Measurements from ENCODE around the gene GATA1.

DNA sequence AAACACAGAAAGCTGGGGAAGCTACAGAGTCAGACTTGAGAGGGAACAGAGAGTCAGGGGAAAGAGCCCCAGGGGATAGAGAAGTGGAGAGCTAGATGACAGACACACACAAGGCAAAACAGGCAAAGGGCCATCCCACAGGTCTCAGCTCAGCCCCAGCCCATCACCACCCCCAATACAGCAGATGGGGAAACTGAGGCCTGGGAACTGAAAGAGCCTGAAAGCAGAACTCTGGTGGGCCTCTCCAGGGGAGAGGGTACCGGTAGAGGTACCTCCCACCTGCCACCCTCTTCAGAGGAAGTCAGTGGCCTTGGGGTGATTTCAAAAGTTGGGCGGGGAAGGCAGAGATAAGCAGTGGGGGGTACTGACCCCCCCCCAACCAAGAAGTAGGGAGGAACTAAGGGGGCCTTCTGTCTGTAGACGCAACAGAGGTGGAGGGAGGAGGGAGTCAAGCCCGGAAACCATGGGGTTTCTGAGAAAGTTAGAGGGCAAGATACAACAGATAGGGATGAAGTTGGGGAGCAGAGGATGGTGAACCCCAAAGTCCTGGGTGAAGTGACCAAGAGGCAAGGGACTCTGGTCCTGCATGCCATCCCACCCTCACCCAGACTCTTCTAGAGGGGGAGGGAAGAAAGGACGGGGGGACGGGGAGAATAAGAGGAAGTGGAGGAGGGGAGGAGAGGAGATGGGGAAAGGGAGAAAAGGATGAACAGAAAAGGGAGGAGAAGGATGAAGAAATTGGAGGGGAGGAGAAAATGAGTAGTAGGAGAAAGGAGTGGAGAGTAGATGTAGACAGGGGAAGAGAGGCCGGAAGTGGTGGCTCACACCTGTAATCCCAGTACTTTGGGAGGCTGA is 3.2 kb downstream of the GATA1 start:
- no peak for TF ChIP-seq POLR2A (IDR thresholded peaks at IDR 0.05; ENCODE audit: low read length)
- TF ChIP-seq MYC (IDR thresholded peaks at IDR 0.05; ENCODE audit: borderline replicate concordance, low read length): no peak
- no peak for TF ChIP-seq NR3C1 (IDR thresholded peaks at IDR 0.05)
- no peak for TF ChIP-seq HDAC2 (IDR thresholded peaks at IDR 0.05)
- no peak for TF ChIP-seq CHD2 (IDR thresholded peaks at IDR 0.05; ENCODE audit: low read length, partially characterized antibody)
- TF ChIP-seq CTCF (IDR thresholded peaks at IDR 0.05): no peak
- TF ChIP-seq JUN (IDR thresholded peaks at IDR 0.05): no peak
- TF ChIP-seq EHF (CRISPR knock-in tag; IDR thresholded peaks at IDR 0.05): no peak
- no peak for TF ChIP-seq EP300 (IDR thresholded peaks at IDR 0.05)
- TF ChIP-seq, protein P1, sequence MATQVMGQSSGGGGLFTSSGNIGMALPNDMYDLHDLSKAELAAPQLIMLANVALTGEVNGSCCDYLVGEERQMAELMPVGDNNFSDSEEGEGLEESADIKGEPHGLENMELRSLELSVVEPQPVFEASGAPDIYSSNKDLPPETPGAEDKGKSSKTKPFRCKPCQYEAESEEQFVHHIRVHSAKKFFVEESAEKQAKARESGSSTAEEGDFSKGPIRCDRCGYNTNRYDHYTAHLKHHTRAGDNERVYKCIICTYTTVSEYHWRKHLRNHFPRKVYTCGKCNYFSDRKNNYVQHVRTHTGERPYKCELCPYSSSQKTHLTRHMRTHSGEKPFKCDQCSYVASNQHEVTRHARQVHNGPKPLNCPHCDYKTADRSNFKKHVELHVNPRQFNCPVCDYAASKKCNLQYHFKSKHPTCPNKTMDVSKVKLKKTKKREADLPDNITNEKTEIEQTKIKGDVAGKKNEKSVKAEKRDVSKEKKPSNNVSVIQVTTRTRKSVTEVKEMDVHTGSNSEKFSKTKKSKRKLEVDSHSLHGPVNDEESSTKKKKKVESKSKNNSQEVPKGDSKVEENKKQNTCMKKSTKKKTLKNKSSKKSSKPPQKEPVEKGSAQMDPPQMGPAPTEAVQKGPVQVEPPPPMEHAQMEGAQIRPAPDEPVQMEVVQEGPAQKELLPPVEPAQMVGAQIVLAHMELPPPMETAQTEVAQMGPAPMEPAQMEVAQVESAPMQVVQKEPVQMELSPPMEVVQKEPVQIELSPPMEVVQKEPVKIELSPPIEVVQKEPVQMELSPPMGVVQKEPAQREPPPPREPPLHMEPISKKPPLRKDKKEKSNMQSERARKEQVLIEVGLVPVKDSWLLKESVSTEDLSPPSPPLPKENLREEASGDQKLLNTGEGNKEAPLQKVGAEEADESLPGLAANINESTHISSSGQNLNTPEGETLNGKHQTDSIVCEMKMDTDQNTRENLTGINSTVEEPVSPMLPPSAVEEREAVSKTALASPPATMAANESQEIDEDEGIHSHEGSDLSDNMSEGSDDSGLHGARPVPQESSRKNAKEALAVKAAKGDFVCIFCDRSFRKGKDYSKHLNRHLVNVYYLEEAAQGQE (IDR thresholded peaks at IDR 0.05): no peak
- TF ChIP-seq MAX (IDR thresholded peaks at IDR 0.05): no peak
